HepG2 (cell line): Measurements from ENCODE around the gene KCTD1. TPM values are rescaled to one million over a fixed set of nuclear protein-coding genes. Genes with fewer than 3 reads are reported as not detected.

ENCODE experiments used
- ATAC-seq: fragments of 200-7000 bp; cut with Tn5 transposase; 3 replicates; pipeline ENCODE4 v1.9.1; 2020; ENCODE audit warnings: mild to moderate bottlenecking, moderate library complexity
- BruUV-seq: library from RNA; stranded (reverse); fragments of 400-500 nt; replicated peaks from 2 replicates; lab custom pipeline; 2021; lab: Mats Ljungman, UMichigan
- CTCF ChIA-PET: fragments of 300-600 bp; formaldehyde crosslinking; extraction: SDS; loops from one replicate; lab custom pipeline; 2021; ENCODE audit warnings: low total read pairs, inconsistent platforms, low intra/inter-chr PET ratio; lab: Yijun Ruan, JAX
- POLR2A ChIA-PET: fragments of 350-600 bp; sonication (Branson Sonifier 250); formaldehyde crosslinking; loops from one replicate; lab custom pipeline; 2020; ENCODE audit warnings: antibody characterized with exemption, inconsistent platforms; lab: Yijun Ruan, JAX
- DNase-seq: peaks from one replicate; pipeline ENCODE4 v3.0.0-alpha.2; 2015; ENCODE audit warnings: low spot score
- FAIRE-seq: peaks from 3 replicates; lab custom pipeline; 2011; peaks lifted over from hg19 to GRCh38; lab: Jason Lieb, UNC
- H2AFZ ChIP-seq: one replicate; pipeline ENCODE4 v1.6.1; 2011; ENCODE audit warnings: low read length, inconsistent platforms
- H3K27ac ChIP-seq: fragments of 300-600 bp; 3 replicates; pipeline ENCODE4 v1.8.0; 2011; ENCODE audit warnings: mixed run types, mild to moderate bottlenecking, mixed read lengths, low read length, inconsistent platforms; ENCODE audit not compliant: insufficient read depth; ENCODE audit errors: extremely low read length
- H3K27me3 ChIP-seq, 2 experiments: fragments of 200-600 bp in 1 of 2; 2 replicates in 1 of 2; 3 replicates in 1 of 2; pipeline versions ENCODE4 v1.6.0 to v1.8.0; 2011; ENCODE audit warnings: low read length in 2 of 2, mild to moderate bottlenecking in 2 of 2, moderate library complexity in 2 of 2, inconsistent platforms in 1 of 2; ENCODE audit not compliant: insufficient read depth in 2 of 2, control insufficient read depth in 1 of 2
- H3K36me3 ChIP-seq, 2 experiments: fragments of 200-600 bp in 1 of 2; replicated peaks in 1 of 2; 2 replicates in 1 of 2; 3 replicates in 1 of 2; pipeline versions ENCODE4 v1.5.1 to v1.8.0; 2011; ENCODE audit warnings: low read length in 2 of 2, inconsistent platforms in 1 of 2; ENCODE audit not compliant: insufficient read depth in 2 of 2, control insufficient read depth in 1 of 2
- H3K4me1 ChIP-seq: 2 replicates; pipeline ENCODE4 v1.5.1; 2012; ENCODE audit warnings: low read length, inconsistent platforms; ENCODE audit not compliant: insufficient read depth
- H3K4me2 ChIP-seq: 2 replicates; pipeline ENCODE4 v1.6.0; 2011; ENCODE audit warnings: low read depth, low read length, inconsistent platforms
- H3K4me3 ChIP-seq, 3 experiments: fragments of 200-600 bp in 1 of 3; sonication (generic), shearing (Covaris generic) in 1 of 3; replicated peaks in 1 of 3; 2 replicates each; pipeline ENCODE4 v1.5.1; 2011 to 2016; ENCODE audit warnings: low read length in 3 of 3, inconsistent platforms in 2 of 3, low read depth in 2 of 3, mild to moderate bottlenecking in 2 of 3, control low read depth in 1 of 3, mixed read lengths in 1 of 3; ENCODE audit not compliant: insufficient read depth in 1 of 3
- H3K79me2 ChIP-seq: one replicate; pipeline ENCODE4 v1.6.1; 2011; ENCODE audit warnings: low read length, inconsistent platforms; ENCODE audit not compliant: insufficient read depth
- H3K9ac ChIP-seq: 2 replicates; pipeline ENCODE4 v1.6.0; 2011; ENCODE audit warnings: mild to moderate bottlenecking, low read depth, low read length, inconsistent platforms; ENCODE audit not compliant: insufficient read depth
- H3K9me3 ChIP-seq: 2 replicates; pipeline ENCODE4 v1.5.1; 2012; ENCODE audit warnings: mild to moderate bottlenecking, low read length
- H4K20me1 ChIP-seq: 2 replicates; pipeline ENCODE4 v1.6.0; 2011; ENCODE audit warnings: inconsistent platforms, mild to moderate bottlenecking, low read length, moderate library complexity; ENCODE audit not compliant: insufficient read depth
- BORCS8-MEF2B ChIP-seq: sonication (generic); formaldehyde crosslinking; IDR thresholded peaks from 2 replicates; pipeline ENCODE4 v1.8.0; 2022; ENCODE audit warnings: mild to moderate bottlenecking, missing genetic modification reagents
- ELF3 ChIP-seq: IDR thresholded peaks from 2 replicates; pipeline ENCODE4 v1.6.1; 2016; ENCODE audit warnings: missing genetic modification reagents, missing compliant biosample characterization
- ESRRA ChIP-seq: sonication (generic); formaldehyde crosslinking; IDR thresholded peaks from 2 replicates; pipeline ENCODE4 v1.5.1; 2020; ENCODE audit warnings: mild to moderate bottlenecking, low read depth, missing genetic modification reagents
- HNRNPL ChIP-seq: fragments of 200-400 bp; formaldehyde crosslinking; IDR thresholded peaks from 2 replicates; pipeline ENCODE4 v1.6.1; 2017; ENCODE audit warnings: mild to moderate bottlenecking, low read depth, low read length
- PHF20 ChIP-seq: sonication (generic); formaldehyde crosslinking; IDR thresholded peaks from 2 replicates; pipeline ENCODE4 v1.5.0; 2020; ENCODE audit warnings: mild to moderate bottlenecking, missing genetic modification reagents
- RCOR2 ChIP-seq: IDR thresholded peaks from 2 replicates; pipeline ENCODE4 v1.6.1; 2016; ENCODE audit warnings: missing biosample characterization, missing genetic modification reagents
- SRF ChIP-seq: IDR thresholded peaks from 2 replicates; pipeline ENCODE4 v1.6.1; 2011; ENCODE audit warnings: mild to moderate bottlenecking, low read depth, low read length, moderate library complexity
- TBL1XR1 ChIP-seq: fragments of 150-350 bp; IDR thresholded peaks from 2 replicates; pipeline ENCODE4 v1.6.1; 2014; ENCODE audit warnings: borderline replicate concordance, low read length; ENCODE audit not compliant: partially characterized antibody
- ZBTB25 ChIP-seq: IDR thresholded peaks from 2 replicates; pipeline ENCODE4 v1.6.1; 2018; ENCODE audit warnings: missing genetic modification reagents
- ZGPAT ChIP-seq: IDR thresholded peaks from 2 replicates; pipeline ENCODE4 v1.6.1; 2016; ENCODE audit warnings: mild to moderate bottlenecking
- ZNF17 ChIP-seq: sonication (generic); formaldehyde crosslinking; IDR thresholded peaks from 2 replicates; pipeline ENCODE4 v1.5.0; 2020; ENCODE audit warnings: mild to moderate bottlenecking, missing genetic modification reagents
- ZNF501 ChIP-seq: sonication (generic); formaldehyde crosslinking; IDR thresholded peaks from 2 replicates; pipeline ENCODE4 v1.5.1; 2020; ENCODE audit warnings: mild to moderate bottlenecking, moderate library complexity, missing genetic modification reagents
- ZNF614 ChIP-seq: IDR thresholded peaks from 2 replicates; pipeline ENCODE4 v1.6.1; 2018; ENCODE audit warnings: missing biosample characterization, missing genetic modification reagents, inconsistent platforms, borderline replicate concordance
- ZNF713 ChIP-seq: sonication (generic); formaldehyde crosslinking; IDR thresholded peaks from 2 replicates; pipeline ENCODE4 v1.4.0; 2020; ENCODE audit warnings: mild to moderate bottlenecking, missing genetic modification reagents
- ZNF841 ChIP-seq: sonication (generic); formaldehyde crosslinking; IDR thresholded peaks from 2 replicates; pipeline ENCODE4 v1.8.1; 2023; ENCODE audit warnings: missing genetic modification reagents, borderline replicate concordance
- WGBS: methylation state at CpG from one replicate; pipeline ENCODE4 v1.1.6; 2017; ENCODE audit warnings: low lambda C conversion rate; 5-methylcytosine and 5-hydroxymethylcytosine counted together
- in situ Hi-C: cut with HindIII; loops from 2 replicates; pipeline ENCODE4 v1.10.0; 2017; ENCODE audit warnings: low pct_unique_long_range_greater_than_20kb; ENCODE audit not compliant: extremely low pct_ligation_motif_present
- intact Hi-C: fragments of 100-400 bp; cut with micrococcal nuclease; formaldehyde crosslinking; loops from one replicate; pipeline ENCODE4 v1.10.0; 2022; ENCODE audit not compliant: unreplicated experiment
- polyA plus RNA-seq, 8 experiments: library from polyadenylated mRNA; depleted of rRNA in 3 of 8; stranded (reverse) in 7 of 8; unstranded in 1 of 8; fragments of >200 nt; fragmentation: Illumina TruSeq in 4 of 8; extraction: Trizol in 4 of 8; gene quantifications; 2 replicates each; pipeline versions ENCODE4 v1.2.1 to v1.2.3, GENCODE V29; 2011 to 2016; ENCODE audit warnings: low read depth in 4 of 8, missing spikeins in 1 of 8, mixed read lengths in 1 of 8; ENCODE audit not compliant: insufficient read depth in 1 of 8
- total RNA-seq, 5 experiments: library from RNA; depleted of rRNA; stranded (reverse); fragments of >200 nt; fragmentation: Illumina TruSeq; extraction: Trizol; gene quantifications; 2 replicates each; pipeline ENCODE4 v1.2.3, GENCODE V29; 2016; ENCODE audit warnings: low read depth in 1 of 5

KCTD1 gene
- total and polyA plus RNA-seq, 2 of the 13 experiments (the other 11 are each of a cell fraction or from before 2014, with no cell fraction given): 2.7 to 6.8 TPM

GRCh38 chr18:26549263-26550094 is 1.1 kb upstream of the KCTD1 start:
- ChIA-PET POLR2A (interaction anchor here (1.2 kb wide), 1 partner anchor 59 kb away, joined by 4 read pairs; no protein-coding TSS in a partner anchor), CTCF (no interaction called here)
- in situ Hi-C loops (loop anchor here (25.0 kb wide), 1 partner anchor 112 kb away; no protein-coding TSS in a partner anchor), intact Hi-C loops (loop anchor here (5.0 kb wide), 1 partner anchor 62 kb away; no protein-coding TSS in a partner anchor)
- Histone ChIP-seq H3K27ac (no peak overlapping the region), H3K36me3 (no peaks in the 10 kb centered on the region), H3K4me2 (peak overlapping the region; percentile 92), H3K27me3 (peaks cover 3 to 37% of the 10 kb centered on the region in 2 experiments; a peak in 4 of 5 replicates), H3K4me3 (peak overlapping the region; percentile 73 to 78 (median 73)), H3K9me3 (no peaks in the 10 kb centered on the region), H2AFZ (no peak overlapping the region), H3K4me1 (peaks cover 32% of the 10 kb centered on the region), H4K20me1 (no peaks in the 10 kb centered on the region), H3K79me2 (no peaks in the 10 kb centered on the region), H3K9ac (peak overlapping the region; percentile 70; the same call in 1 of the 2 replicates)
- WGBS: 2% methylated on average over 9 of the region's 71 CpGs
- no TSS peak for BruUV-seq
- DNase-seq: peak; percentile 12
- FAIRE-seq: no peak
- peak; percentile 60 for ATAC-seq
- no peak for TF ChIP-seq ELF3 (CRISPR knock-in tag)
- TF ChIP-seq ZNF713 (CRISPR knock-in tag): no peak
- no peak for TF ChIP-seq BORCS8-MEF2B (CRISPR knock-in tag)
- TF ChIP-seq ESRRA: no peak
- TF ChIP-seq RCOR2: no peak
- TF ChIP-seq ZNF614 (CRISPR knock-in tag): no peak
- no peak for TF ChIP-seq PHF20
- TF ChIP-seq HNRNPL: 0 out of 2 replicates have a peak, but pooled peaks have one; percentile 25
- no peak for TF ChIP-seq ZBTB25 (CRISPR knock-in tag)
- no peak for TF ChIP-seq ZNF17 (CRISPR knock-in tag)
- no peak for TF ChIP-seq SRF
- TF ChIP-seq ZNF501: peak; percentile 45
- TF ChIP-seq ZGPAT (CRISPR knock-in tag): 0 out of 2 replicates have a peak, but pooled peaks have one; percentile 21
- TF ChIP-seq TBL1XR1: no peak
- TF ChIP-seq ZNF841: no peak
